NT2/D1 (cell line): ENCODE data around the gene LRRC27.

Experiments
- SUZ12 ChIP-seq: IDR thresholded peaks from 2 replicates; pipeline ENCODE4 v1.6.1; 2011; ENCODE audit not compliant: insufficient read length, insufficient read depth; ENCODE audit errors: extremely low read depth
- YY1 ChIP-seq: IDR thresholded peaks from 2 replicates; pipeline ENCODE4 v1.6.1; 2011; ENCODE audit not compliant: insufficient read length, insufficient read depth

DNA sequence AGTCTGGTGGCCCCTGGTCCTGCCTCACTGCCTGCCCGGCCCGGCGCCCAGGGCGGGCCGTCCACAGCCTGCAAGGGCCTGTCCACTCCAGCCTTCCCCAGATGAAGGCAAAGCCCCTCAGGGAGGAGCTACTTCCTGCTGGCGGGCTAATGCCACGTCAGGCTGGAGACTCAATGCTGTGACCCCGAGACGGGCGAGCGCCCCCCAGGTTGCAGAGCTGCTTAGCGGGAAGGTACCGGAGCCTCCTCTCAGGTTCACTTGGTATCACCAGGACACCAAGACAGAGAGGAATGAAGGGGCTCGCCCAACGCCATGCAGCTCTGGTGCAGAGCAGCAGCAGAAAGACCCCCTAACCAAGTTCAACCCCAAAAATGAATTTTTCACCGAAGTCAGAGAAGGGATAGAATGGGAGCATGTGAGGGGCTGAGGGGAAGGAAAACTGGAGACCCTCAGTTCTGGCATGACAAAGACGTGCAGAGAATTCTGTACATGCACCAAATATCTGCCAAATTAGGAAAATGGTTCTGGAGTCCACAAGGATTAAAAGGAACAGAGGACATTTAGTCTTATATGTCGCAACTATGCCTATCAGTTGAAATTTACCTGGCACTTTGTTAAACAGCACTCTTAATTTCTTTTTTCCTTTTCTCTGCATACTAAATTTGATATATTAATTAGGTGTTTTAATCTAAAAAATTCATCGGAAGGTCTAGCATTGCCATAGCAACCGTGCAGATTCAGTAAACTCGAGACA lies 27.1 kb upstream of the LRRC27 start:
- TF ChIP-seq SUZ12 (no peak), YY1 (no peak)
